GM12875 (cell line): Measurements from ENCODE around the gene GLB1L3.
A peak's percentile ranks its signal among the peaks of the same experiment; 100 is the strongest.
"Not testable (repeated sequence)": the region's sequence is repeated elsewhere in the genome, so short reads cannot be mapped to it uniquely, and the experiment has no call there.

Experiments
- H3K4me3 ChIP-seq: one replicate; pipeline ENCODE4 v1.5.1; 2011; ENCODE audit warnings: low read depth, low read length, control low read depth
- CTCF ChIP-seq: IDR thresholded peaks from 2 replicates; pipeline ENCODE4 v1.5.1; 2011; ENCODE audit warnings: low read depth, mild to moderate bottlenecking, control low read depth, inconsistent platforms, low read length, moderate library complexity, borderline replicate concordance; ENCODE audit not compliant: insufficient read depth

The GLB1L3 gene

GRCh38 chr11:134317103-134317502, 40.9 kb downstream of the GLB1L3 start:
- TF ChIP-seq CTCF, result no peak
- H3K4me3 ChIP-seq, result no peak overlapping the region

GRCh38 chr11:134321373-134321772, 45.2 kb downstream of the GLB1L3 start:
- H3K4me3 ChIP-seq, result not testable (repeated sequence)

GRCh38 chr11:134322553-134322952, 46.4 kb downstream of the GLB1L3 start:
- TF ChIP-seq CTCF, result no peak
- no peak overlapping the region for H3K4me3 ChIP-seq

- TF ChIP-seq CTCF, result no peak
- H3K4me3 ChIP-seq, result no peak overlapping the region
These were observed 52.3 kb downstream of the GLB1L3 start for GRCh38 chr11:134328433-134328832.

GRCh38 chr11:134330611-134331353, 54.6 kb downstream of the GLB1L3 start:
- H3K4me3 ChIP-seq, result no peak overlapping the region

GRCh38 chr11:134331354-134332188, 55.4 kb downstream of the GLB1L3 start, which contains the start of gene GLB1L2:
TSS of gene GLB1L2 (plus strand) at chr11:134331988. CDS start at chr11:134332062, 74 bp downstream.
- no peak for TF ChIP-seq CTCF
- H3K4me3 ChIP-seq, result peak within 1 kb of the TSS; percentile 41

More at GRCh38 chr11:134330611-134331353, 54.6 kb downstream of the GLB1L3 start:
- TF ChIP-seq CTCF, result no peak

GRCh38 chr11:134332189-134332631, 56.0 kb downstream of the GLB1L3 start:
- TF ChIP-seq CTCF, result no peak
- H3K4me3 ChIP-seq, result peak overlapping the region; percentile 41
